ENCODE data around the gene FAM234B. TPM values are rescaled to one million over a fixed set of nuclear protein-coding genes. Genes with fewer than 3 reads are reported as not detected.

The FAM234B gene
- total RNA-seq, 1 donor, result 3.3 TPM

DNA sequence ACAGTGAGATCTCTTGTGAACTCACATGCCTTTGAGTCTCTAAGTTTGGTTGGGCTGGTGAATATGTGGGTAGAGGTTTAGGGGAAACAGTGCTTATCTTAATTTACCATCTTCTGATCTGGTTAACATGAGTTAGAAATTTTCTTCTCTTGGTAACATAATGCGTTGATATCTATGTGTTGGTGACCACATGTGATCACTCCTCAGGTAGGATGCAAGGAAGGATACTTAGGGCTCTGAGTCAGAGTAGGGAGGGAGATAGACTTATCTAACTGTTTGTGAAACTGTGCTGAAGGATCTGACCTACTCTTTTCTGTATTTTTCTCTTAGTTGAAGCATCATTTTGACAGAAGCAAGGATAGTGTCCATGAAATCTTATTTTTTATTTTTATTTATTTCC is 23.1 kb downstream of the FAM234B start:
- no peak overlapping the region for H3K4me3 ChIP-seq (ENCODE audit: low read depth, low read length)
- TF ChIP-seq, protein P1, sequence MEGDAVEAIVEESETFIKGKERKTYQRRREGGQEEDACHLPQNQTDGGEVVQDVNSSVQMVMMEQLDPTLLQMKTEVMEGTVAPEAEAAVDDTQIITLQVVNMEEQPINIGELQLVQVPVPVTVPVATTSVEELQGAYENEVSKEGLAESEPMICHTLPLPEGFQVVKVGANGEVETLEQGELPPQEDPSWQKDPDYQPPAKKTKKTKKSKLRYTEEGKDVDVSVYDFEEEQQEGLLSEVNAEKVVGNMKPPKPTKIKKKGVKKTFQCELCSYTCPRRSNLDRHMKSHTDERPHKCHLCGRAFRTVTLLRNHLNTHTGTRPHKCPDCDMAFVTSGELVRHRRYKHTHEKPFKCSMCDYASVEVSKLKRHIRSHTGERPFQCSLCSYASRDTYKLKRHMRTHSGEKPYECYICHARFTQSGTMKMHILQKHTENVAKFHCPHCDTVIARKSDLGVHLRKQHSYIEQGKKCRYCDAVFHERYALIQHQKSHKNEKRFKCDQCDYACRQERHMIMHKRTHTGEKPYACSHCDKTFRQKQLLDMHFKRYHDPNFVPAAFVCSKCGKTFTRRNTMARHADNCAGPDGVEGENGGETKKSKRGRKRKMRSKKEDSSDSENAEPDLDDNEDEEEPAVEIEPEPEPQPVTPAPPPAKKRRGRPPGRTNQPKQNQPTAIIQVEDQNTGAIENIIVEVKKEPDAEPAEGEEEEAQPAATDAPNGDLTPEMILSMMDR (IDR thresholded peaks at IDR 0.05; ENCODE audit: insufficient read depth, low read length), result no peak
- DNase-seq (ENCODE audit: low read depth), result no peak

DNA sequence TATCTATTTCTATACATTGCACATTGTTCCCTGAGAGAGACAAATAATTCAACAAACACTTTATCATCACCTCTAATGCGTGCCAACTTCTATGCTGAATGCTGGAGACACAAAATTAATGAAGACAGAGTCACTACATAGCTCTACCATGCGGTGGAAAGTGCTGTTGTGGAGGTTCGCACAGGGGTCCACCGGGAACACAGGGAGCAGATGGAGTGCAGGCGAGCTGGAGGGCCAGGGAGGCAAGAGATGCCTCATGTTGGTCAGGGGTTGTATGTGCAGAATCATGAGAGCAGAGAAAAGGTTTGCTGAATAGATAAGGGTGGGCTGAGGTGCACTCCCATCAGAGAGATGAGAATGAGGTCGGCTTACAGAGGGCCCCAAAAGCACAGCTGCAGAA is 25.2 kb downstream of the FAM234B start:
- TF ChIP-seq, protein P1 (IDR thresholded peaks at IDR 0.05; ENCODE audit: insufficient read depth, low read length), result no peak
- DNase-seq (ENCODE audit: low read depth), result no peak
- H3K4me3 ChIP-seq (ENCODE audit: low read depth, low read length), result no peak overlapping the region

DNA sequence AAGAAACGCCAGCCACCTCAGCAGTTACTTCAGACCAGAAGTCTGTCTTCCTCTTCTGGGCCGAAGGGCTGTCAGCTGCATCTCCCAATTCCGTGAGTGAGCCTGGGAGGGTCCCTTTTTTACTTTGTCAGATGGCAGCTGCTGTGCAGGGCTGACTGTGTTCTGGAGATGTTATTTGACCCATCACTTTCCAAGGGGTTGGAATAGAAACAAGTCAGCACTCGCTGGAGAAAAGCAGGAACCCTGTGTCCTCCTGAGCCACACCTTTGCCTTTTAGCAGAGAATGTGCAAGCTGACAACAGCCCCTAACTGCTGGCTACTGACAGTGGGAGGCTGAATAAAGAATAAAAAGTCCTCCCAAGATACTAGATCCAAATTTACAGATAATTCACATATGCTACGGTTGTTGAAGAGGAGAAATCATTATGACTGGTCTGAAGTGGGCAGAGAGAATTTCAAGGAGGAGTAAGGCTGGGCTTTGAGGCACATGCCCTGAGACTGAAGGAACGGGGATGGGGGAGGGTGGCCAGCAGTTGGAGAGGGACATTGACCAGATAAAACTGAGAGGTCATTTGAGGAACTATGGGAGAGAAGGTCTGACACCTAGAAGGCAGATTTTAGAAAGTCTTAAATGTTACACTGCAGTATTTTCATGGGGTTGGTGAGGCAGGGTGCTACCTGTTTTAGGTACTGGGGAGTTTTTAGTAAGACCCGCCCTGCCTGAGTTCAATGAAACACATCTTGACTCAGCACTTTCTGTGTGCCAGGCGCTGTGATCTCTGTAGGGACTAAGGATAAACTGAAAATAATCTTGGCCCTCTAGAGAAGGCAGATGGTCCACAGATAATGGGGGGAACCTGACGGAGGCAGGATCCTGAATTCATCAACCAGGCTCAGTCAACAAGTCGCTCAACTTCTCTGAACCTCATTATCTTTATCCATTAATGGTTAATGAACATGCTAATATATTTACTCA is 27.4 kb downstream of the FAM234B start:
- H3K4me3 ChIP-seq (ENCODE audit: low read depth, low read length), result no peak overlapping the region
- DNase-seq (ENCODE audit: low read depth), result no peak
- TF ChIP-seq, protein P1 (IDR thresholded peaks at IDR 0.05; ENCODE audit: insufficient read depth, low read length), result no peak

DNA sequence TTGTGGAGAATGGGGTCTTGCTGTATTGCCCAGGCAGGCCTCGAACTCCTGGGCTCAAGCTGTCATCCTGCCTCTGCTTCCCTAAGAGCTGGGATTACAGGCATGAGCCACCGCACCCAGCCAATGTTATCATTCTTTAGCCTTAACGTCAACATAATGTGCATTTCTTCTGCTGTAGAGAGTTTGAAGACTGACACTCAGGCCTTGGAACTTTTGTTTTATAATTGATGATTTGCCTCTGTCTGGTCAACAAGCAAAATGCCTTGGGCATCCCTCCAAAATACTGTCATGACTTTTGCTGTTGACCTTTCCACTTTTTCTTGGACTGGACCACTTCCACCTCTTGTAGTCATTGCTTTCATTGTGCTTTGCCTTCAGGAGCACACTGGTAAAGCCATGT is 29.0 kb downstream of the FAM234B start:
- TF ChIP-seq, protein P1 (IDR thresholded peaks at IDR 0.05; ENCODE audit: insufficient read depth, low read length), result no peak
- no peak overlapping the region for H3K4me3 ChIP-seq (ENCODE audit: low read depth, low read length)
- DNase-seq (ENCODE audit: low read depth), result peak; percentile 64

DNA sequence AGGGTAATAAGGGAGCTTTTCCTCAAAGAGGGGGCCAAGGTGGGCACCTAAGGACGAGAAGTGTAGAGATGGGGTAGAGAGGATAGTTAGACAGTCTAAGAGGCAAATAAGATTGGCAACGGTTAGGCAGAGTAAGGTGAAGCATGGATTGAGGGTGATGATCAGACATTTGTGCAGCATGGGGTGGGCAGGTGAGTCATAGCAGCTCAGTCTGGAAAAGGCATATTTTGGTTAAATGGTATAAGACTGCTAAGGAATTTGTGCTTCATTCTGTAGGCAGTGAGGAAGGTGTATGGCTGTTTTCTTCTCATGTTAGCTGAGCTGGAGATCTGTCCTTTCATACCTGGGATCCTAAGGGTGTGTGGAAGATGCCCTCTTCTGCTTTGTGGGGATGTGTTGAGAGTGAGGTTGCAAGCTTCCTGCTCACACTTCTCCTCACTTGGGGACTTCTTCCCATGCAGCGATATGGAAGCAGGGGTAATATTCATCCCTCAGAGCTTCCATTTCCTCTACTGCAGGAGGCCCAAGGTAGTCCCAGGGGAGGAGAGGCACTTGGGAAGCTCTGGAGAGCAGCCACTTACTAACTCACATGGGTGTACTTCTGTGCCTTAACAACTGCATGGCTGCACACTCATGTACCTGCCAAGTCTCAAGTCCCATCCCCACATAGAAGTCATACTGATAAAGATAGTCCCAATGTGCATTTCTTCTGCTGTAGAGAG is 30.4 kb downstream of the FAM234B start:
- TF ChIP-seq, protein P1 (IDR thresholded peaks at IDR 0.05; ENCODE audit: insufficient read depth, low read length), result no peak
- no peak overlapping the region for H3K4me3 ChIP-seq (ENCODE audit: low read depth, low read length)
- peak; percentile 57 for DNase-seq (ENCODE audit: low read depth)

DNA sequence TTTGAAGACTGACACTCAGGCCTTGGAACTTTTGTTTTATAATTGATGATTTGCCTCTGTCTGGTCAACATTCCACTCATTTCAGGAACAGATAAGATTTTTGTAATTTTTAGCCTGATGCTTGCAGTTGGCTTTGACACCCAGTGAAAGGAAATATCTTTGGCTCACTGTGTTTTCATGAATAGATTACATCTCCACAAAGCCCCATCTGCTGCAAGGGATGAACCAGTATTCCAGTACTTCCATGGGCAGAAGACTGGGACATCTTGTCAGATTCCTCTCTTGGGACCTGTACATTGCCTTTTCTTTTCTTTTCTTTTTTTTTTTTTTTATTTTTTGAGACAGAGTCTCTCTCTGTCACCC is 30.9 kb downstream of the FAM234B start:
- DNase-seq (ENCODE audit: low read depth), result peak; percentile 62
- no peak overlapping the region for H3K4me3 ChIP-seq (ENCODE audit: low read depth, low read length)
- TF ChIP-seq, protein P1 (IDR thresholded peaks at IDR 0.05; ENCODE audit: insufficient read depth, low read length), result no peak
